Measurements from ENCODE around the gene MRPL55. TPM values are rescaled to one million over a fixed set of nuclear protein-coding genes. Genes with fewer than 3 reads are reported as not detected.

Gene MRPL55
- total and polyA plus RNA-seq, 8 donors: 35.4 to 45.3 (median 40.7) TPM

GRCh38 chr1:228079601-228080263, 29.4 kb downstream of the MRPL55 start:
- Histone ChIP-seq H3K27me3 (peaks cover 0 to 6% of the 10 kb centered on the region in 2 donors), H3K9me3 (no peaks in the 10 kb centered on the region), H3K4me1 (peaks cover 15 to 25% of the 10 kb centered on the region in 2 donors), H3K36me3 (no peaks in the 10 kb centered on the region), H3K27ac (no peak overlapping the region), H3K4me3 (no peak overlapping the region)
- DNase-seq: peak in 1 of 4 donors; percentile 28
- intact Hi-C loops (cut with DNase I): no loop called here
- no peak for ATAC-seq
- TF ChIP-seq CTCF (IDR thresholded peaks at IDR 0.05): no peak

GRCh38 chr1:228079013-228079412, 30.1 kb downstream of the MRPL55 start:
- peaks cover 0 to 9% of the 10 kb centered on the region in 2 donors for H3K27me3 ChIP-seq
- intact Hi-C loops (cut with DNase I): no loop called here
- no peak overlapping the region for H3K4me3 ChIP-seq
- TF ChIP-seq CTCF (IDR thresholded peaks at IDR 0.05): no peak
- H3K27ac ChIP-seq: no peak overlapping the region
- peaks cover 8 to 20% of the 10 kb centered on the region in 2 donors for H3K4me1 ChIP-seq
- no peak for ATAC-seq
- H3K36me3 ChIP-seq: no peaks in the 10 kb centered on the region
- H3K9me3 ChIP-seq: no peaks in the 10 kb centered on the region
- DNase-seq: peak in 1 of 4 donors; percentile 19

- H3K27ac ChIP-seq: no peak overlapping the region
- H3K4me3 ChIP-seq: no peak overlapping the region
- H3K27me3 ChIP-seq: peaks cover 0 to 22% of the 10 kb centered on the region in 2 donors
- peaks cover 7 to 16% of the 10 kb centered on the region in 2 donors for H3K4me1 ChIP-seq
- ATAC-seq (no peak), DNase-seq (no peak)
- intact Hi-C loops (cut with DNase I): no loop called here
- TF ChIP-seq CTCF (IDR thresholded peaks at IDR 0.05): no peak
- H3K36me3 ChIP-seq: no peaks in the 10 kb centered on the region
- H3K9me3 ChIP-seq: no peaks in the 10 kb centered on the region
These were observed 31.4 kb downstream of the MRPL55 start for GRCh38 chr1:228077565-228078330.

- Histone ChIP-seq H3K27me3 (peaks cover 0 to 22% of the 10 kb centered on the region in 2 donors), H3K4me3 (no peak overlapping the region), H3K4me1 (peaks cover 7 to 16% of the 10 kb centered on the region in 2 donors), H3K9me3 (no peaks in the 10 kb centered on the region), H3K36me3 (no peaks in the 10 kb centered on the region), H3K27ac (no peak overlapping the region)
- intact Hi-C loops (cut with DNase I): no loop called here
- DNase-seq: peak in 2 of 4 donors; percentile 33 to 64
- TF ChIP-seq CTCF (IDR thresholded peaks at IDR 0.05): no peak
- ATAC-seq: no peak
These were observed 32.2 kb downstream of the MRPL55 start for GRCh38 chr1:228076796-228077430.

GRCh38 chr1:228075801-228076271, 33.3 kb downstream of the MRPL55 start:
- no peak for TF ChIP-seq CTCF (IDR thresholded peaks at IDR 0.05)
- intact Hi-C loops (cut with DNase I): no loop called here
- H3K27me3 ChIP-seq: peaks cover 0 to 22% of the 10 kb centered on the region in 2 donors
- no peaks in the 10 kb centered on the region for H3K9me3 ChIP-seq
- ATAC-seq (no peak), DNase-seq (no peak)
- H3K36me3 ChIP-seq: no peaks in the 10 kb centered on the region
- no peak overlapping the region for H3K27ac ChIP-seq
- no peak overlapping the region for H3K4me3 ChIP-seq
- H3K4me1 ChIP-seq: peaks cover 0 to 6% of the 10 kb centered on the region in 2 donors

All from left lung (tissue), 10 donors.